ENCODE results near the gene GDF10.

DNA sequence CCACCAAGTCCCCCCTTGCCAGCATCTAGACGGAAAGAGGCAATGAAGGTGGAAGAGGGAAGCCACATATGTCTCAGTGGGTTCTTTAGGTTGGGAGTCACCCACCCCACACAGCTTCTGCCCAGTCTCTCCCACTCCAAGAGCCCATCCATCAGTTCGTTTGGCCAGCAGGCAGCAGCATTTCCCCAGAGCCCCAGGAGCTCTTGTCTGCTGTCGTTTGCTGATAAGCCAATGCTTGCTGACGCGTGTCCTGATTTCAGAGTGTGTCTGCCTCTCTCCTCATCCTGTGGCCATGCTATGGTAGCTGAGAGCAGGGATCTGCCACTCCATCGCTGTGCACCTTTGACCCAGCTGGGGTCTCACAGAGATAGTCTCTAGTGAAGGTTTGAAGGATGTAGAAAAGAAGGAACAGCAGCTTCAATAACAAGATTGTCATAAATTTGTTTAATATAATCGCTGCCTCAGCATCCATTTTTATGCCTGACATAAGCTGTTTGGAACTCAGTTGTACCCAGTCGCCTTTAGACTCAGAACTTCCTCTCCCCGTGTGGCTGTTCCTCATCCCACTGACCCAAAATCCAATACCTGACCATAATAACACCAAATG lies 39.4 kb upstream of the GDF10 start:
- TF ChIP-seq, protein P1, sequence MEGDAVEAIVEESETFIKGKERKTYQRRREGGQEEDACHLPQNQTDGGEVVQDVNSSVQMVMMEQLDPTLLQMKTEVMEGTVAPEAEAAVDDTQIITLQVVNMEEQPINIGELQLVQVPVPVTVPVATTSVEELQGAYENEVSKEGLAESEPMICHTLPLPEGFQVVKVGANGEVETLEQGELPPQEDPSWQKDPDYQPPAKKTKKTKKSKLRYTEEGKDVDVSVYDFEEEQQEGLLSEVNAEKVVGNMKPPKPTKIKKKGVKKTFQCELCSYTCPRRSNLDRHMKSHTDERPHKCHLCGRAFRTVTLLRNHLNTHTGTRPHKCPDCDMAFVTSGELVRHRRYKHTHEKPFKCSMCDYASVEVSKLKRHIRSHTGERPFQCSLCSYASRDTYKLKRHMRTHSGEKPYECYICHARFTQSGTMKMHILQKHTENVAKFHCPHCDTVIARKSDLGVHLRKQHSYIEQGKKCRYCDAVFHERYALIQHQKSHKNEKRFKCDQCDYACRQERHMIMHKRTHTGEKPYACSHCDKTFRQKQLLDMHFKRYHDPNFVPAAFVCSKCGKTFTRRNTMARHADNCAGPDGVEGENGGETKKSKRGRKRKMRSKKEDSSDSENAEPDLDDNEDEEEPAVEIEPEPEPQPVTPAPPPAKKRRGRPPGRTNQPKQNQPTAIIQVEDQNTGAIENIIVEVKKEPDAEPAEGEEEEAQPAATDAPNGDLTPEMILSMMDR (IDR thresholded peaks at IDR 0.05; ENCODE audit: insufficient read depth, low read length), result no peak
- no peak for TF ChIP-seq POLR2AphosphoS5 (IDR thresholded peaks at IDR 0.05; ENCODE audit: low read depth)

Data from HL-60 (cell line).